DOHH2 (cell line): ENCODE measurements around the gene LSM2.

Experiments used
- H3F3A ChIP-seq: fragments of 200-600 bp; sonication (generic), shearing (Covaris generic); 2 replicates; pipeline ENCODE4 v1.6.0; 2016; ENCODE audit warnings: antibody characterized with exemption, mild to moderate bottlenecking; ENCODE audit not compliant: control insufficient read depth, insufficient read depth
- H3K27ac ChIP-seq: fragments of 200-600 bp; sonication (generic); 2 replicates; pipeline ENCODE4 v1.5.1; 2014; ENCODE audit warnings: low read depth, mild to moderate bottlenecking, low read length, moderate library complexity
- H3K27me3 ChIP-seq: fragments of 200-600 bp; sonication (generic); 2 replicates; pipeline ENCODE4 v1.6.1; 2014; ENCODE audit warnings: mild to moderate bottlenecking, low read length, mixed read lengths; ENCODE audit not compliant: control insufficient read depth
- H3K36me3 ChIP-seq: fragments of 200-600 bp; sonication (generic); 2 replicates; pipeline ENCODE4 v1.6.1; 2014; ENCODE audit warnings: mild to moderate bottlenecking, low read length, moderate library complexity, mixed read lengths; ENCODE audit not compliant: control insufficient read depth
- H3K4me1 ChIP-seq: fragments of 200-600 bp; sonication (generic); 2 replicates; pipeline ENCODE4 v1.6.1; 2014; ENCODE audit warnings: mild to moderate bottlenecking, low read length, mixed read lengths; ENCODE audit not compliant: control insufficient read depth
- H3K4me2 ChIP-seq: fragments of 200-600 bp; sonication (generic); 2 replicates; pipeline ENCODE4 v1.6.0; 2014; ENCODE audit warnings: mild to moderate bottlenecking, low read length, moderate library complexity
- H3K4me3 ChIP-seq: fragments of 200-600 bp; sonication (generic); 2 replicates; pipeline ENCODE4 v1.5.1; 2014; ENCODE audit warnings: mild to moderate bottlenecking, low read length, mixed read lengths
- H3K79me2 ChIP-seq: fragments of 200-600 bp; sonication (generic); 2 replicates; pipeline ENCODE4 v1.6.1; 2014; ENCODE audit warnings: mild to moderate bottlenecking, low read length, mixed read lengths; ENCODE audit not compliant: control insufficient read depth
- H3K9me2 ChIP-seq: fragments of 200-600 bp; sonication (generic); replicated peaks from 2 replicates; pipeline ENCODE4 v1.6.1; 2014; ENCODE audit warnings: mild to moderate bottlenecking, low read length, mixed read lengths; ENCODE audit not compliant: control insufficient read depth
- H3K9me3 ChIP-seq: fragments of 200-600 bp; sonication (generic); 2 replicates; pipeline ENCODE4 v1.6.1; 2014; ENCODE audit warnings: antibody characterized with exemption, low read length, mixed read lengths; ENCODE audit not compliant: control insufficient read depth, insufficient read depth
- H4K20me1 ChIP-seq: fragments of 200-600 bp; sonication (generic); 2 replicates; pipeline ENCODE4 v1.6.0; 2014; ENCODE audit warnings: low read depth, mild to moderate bottlenecking, antibody characterized with exemption, low read length, moderate library complexity; ENCODE audit not compliant: control insufficient read depth, insufficient read depth
- EZH2phosphoT487 ChIP-seq: fragments of 200-600 bp; sonication (generic); IDR thresholded peaks from 2 replicates; pipeline ENCODE4 v1.6.1; 2017; ENCODE audit warnings: borderline replicate concordance, mild to moderate bottlenecking, antibody characterized with exemption, low read length, moderate library complexity, mixed read lengths
- TF ChIP-seq, protein P1 (sequence below): fragments of 200-600 bp; sonication (generic); IDR thresholded peaks from one replicate; pipeline ENCODE4 v1.5.1; 2014; ENCODE audit warnings: antibody characterized with exemption, mild to moderate bottlenecking, low read depth, low read length; ENCODE audit not compliant: poor library complexity, severe bottlenecking

The LSM2 gene

DNA sequence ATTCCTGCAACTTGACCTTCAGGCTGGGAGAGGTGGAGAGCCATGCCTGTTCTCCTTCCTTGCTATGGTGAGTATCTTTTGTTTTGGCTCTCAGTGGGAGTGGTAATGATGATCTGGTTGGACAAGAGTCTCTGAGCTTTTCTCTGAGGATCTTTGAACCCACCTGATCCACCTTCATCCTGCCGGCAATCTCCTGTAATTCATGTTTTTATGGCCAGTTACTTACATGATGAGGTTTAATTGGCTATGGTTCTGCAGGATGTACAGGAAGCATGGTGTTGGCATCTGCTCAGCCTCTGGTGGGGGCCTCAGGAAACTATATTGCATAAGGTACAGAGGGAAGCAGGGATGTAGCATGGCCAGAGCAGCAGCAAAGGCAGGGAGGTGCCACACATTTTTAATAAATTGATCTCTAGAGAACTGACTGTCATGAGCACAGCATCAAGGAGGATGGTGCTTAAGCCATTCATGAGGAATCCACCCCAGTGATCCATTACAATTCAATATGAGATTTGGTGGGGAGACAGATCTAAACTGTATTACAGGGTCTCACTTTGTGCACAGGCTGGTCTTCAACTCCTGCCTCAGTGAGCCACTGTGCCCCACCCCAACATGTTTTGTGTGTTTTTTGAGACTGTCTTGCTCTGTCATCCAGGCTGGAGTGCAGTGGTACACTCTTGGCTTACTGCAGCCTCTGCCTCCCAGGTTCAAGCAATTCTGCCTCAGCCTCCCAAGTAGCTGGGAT is 30.8 kb upstream of the LSM2 start:
- H3K4me1 ChIP-seq = peaks cover 44% of the 10 kb centered on the region
- peak overlapping the region; percentile 88 for H3K4me2 ChIP-seq
- H3K27ac ChIP-seq = peak overlapping the region; percentile 87
- TF ChIP-seq, protein P1, sequence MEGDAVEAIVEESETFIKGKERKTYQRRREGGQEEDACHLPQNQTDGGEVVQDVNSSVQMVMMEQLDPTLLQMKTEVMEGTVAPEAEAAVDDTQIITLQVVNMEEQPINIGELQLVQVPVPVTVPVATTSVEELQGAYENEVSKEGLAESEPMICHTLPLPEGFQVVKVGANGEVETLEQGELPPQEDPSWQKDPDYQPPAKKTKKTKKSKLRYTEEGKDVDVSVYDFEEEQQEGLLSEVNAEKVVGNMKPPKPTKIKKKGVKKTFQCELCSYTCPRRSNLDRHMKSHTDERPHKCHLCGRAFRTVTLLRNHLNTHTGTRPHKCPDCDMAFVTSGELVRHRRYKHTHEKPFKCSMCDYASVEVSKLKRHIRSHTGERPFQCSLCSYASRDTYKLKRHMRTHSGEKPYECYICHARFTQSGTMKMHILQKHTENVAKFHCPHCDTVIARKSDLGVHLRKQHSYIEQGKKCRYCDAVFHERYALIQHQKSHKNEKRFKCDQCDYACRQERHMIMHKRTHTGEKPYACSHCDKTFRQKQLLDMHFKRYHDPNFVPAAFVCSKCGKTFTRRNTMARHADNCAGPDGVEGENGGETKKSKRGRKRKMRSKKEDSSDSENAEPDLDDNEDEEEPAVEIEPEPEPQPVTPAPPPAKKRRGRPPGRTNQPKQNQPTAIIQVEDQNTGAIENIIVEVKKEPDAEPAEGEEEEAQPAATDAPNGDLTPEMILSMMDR = no peak
- peak overlapping the region; percentile 93 for H3K4me3 ChIP-seq
- H3K79me2 ChIP-seq = peaks cover 61% of the 10 kb centered on the region
- H3K9me3 ChIP-seq = no peaks in the 10 kb centered on the region
- no peaks in the 10 kb centered on the region; the same call in 1 of the 2 replicates for H3K27me3 ChIP-seq
- H3F3A ChIP-seq = peaks cover 83% of the 10 kb centered on the region
- peaks cover 72% of the 10 kb centered on the region for H3K36me3 ChIP-seq
- H4K20me1 ChIP-seq = peaks cover 23% of the 10 kb centered on the region
- H3K9me2 ChIP-seq = no peaks in the 10 kb centered on the region

- Histone ChIP-seq H3K36me3 (peaks cover 69% of the 10 kb centered on the region), H3K9me3 (no peaks in the 10 kb centered on the region), H3K79me2 (peaks cover 67% of the 10 kb centered on the region), H3K4me2 (peak overlapping the region; percentile 88), H3K4me1 (peaks cover 52% of the 10 kb centered on the region), H3K27me3 (no peaks in the 10 kb centered on the region; the same call in 1 of the 2 replicates), H3K9me2 (no peaks in the 10 kb centered on the region), H3K27ac (peak overlapping the region; percentile 87), H3K4me3 (peak overlapping the region; percentile 93), H4K20me1 (peaks cover 23% of the 10 kb centered on the region), H3F3A (peaks cover 81% of the 10 kb centered on the region)
- no peak for TF ChIP-seq EZH2phosphoT487
- TF ChIP-seq, protein P1 = no peak
Observed at GRCh38 chr6:31836474-31837368, 30.0 kb upstream of the LSM2 start.

DNA sequence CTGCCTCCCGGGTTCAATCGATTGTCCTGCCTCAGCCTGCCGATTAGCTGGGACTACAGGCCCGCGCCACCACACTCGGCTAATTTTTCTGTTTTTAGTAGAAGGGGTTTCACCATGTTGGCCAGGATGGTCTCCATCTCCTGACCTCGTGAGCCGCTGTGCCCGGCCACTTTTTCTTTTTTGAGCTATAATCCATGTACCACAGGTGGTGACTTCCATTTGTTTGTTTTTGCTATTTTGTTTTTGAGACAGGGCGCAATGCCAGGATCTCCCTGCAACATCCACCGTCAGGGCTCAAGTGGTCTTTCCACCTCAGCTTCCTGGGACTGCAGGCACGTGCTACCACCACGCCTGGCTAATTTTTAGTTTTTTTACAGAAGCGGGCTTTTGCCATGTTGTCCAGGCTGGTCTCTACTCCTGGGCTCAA is 29.3 kb upstream of the LSM2 start:
- Histone ChIP-seq H3K4me2 (peak overlapping the region; percentile 88), H3F3A (peaks cover 81% of the 10 kb centered on the region), H3K9me2 (no peaks in the 10 kb centered on the region), H3K9me3 (no peaks in the 10 kb centered on the region), H3K4me1 (peaks cover 59% of the 10 kb centered on the region), H3K27me3 (no peaks in the 10 kb centered on the region; the same call in 1 of the 2 replicates), H4K20me1 (peaks cover 23% of the 10 kb centered on the region), H3K79me2 (peaks cover 74% of the 10 kb centered on the region), H3K27ac (peak overlapping the region; percentile 87), H3K36me3 (peaks cover 72% of the 10 kb centered on the region), H3K4me3 (peak overlapping the region; percentile 93)
- TF ChIP-seq, protein P1 = no peak
- TF ChIP-seq EZH2phosphoT487 = no peak
